Activated CD4-positive, alpha-beta memory T cell treated with anti-CD3 and anti-CD28 coated beads for 36 hours (primary cell): ENCODE data around the gene KMT5C. TPM values are rescaled to one million over a fixed set of nuclear protein-coding genes. Genes with fewer than 3 reads are reported as not detected.

Experiments used
- CTCF ChIA-PET: fragments of 350-600 bp; sonication (Branson Sonifier 250); formaldehyde crosslinking; loops from one replicate; lab custom pipeline; 2021; ENCODE audit warnings: antibody characterized with exemption, inconsistent platforms; lab: Charles Lee
- POLR2A ChIA-PET: fragments of 350-600 bp; sonication (Branson Sonifier 250); formaldehyde crosslinking; loops from one replicate; lab custom pipeline; 2021; ENCODE audit warnings: antibody characterized with exemption; lab: Charles Lee
- DNase-seq: peaks from one replicate; pipeline ENCODE4 v3.0.0-alpha.2; 2020
- H3K27ac Mint-ChIP-seq: one replicate; pipeline ENCODE4 v1.8.0; 2021; ENCODE audit warnings: mixed read lengths
- H3K27me3 Mint-ChIP-seq: one replicate; pipeline ENCODE4 v1.8.0; 2021; ENCODE audit warnings: mixed read lengths
- H3K36me3 Mint-ChIP-seq: one replicate; pipeline ENCODE4 v1.8.0; 2021; ENCODE audit warnings: mixed read lengths
- H3K4me1 Mint-ChIP-seq: one replicate; pipeline ENCODE4 v1.8.0; 2021; ENCODE audit warnings: low read depth, mixed read lengths
- H3K4me3 Mint-ChIP-seq: one replicate; pipeline ENCODE4 v1.8.0; 2021; ENCODE audit warnings: mild to moderate bottlenecking, mixed read lengths
- H3K9me3 Mint-ChIP-seq: one replicate; pipeline ENCODE4 v1.8.0; 2021; ENCODE audit warnings: mixed read lengths
- intact Hi-C: fragments of 100-400 bp; cut with micrococcal nuclease; formaldehyde crosslinking; loops from one replicate; pipeline ENCODE4 v1.15.1; 2023
- total RNA-seq, 2 experiments: library from RNA; stranded (reverse); gene quantifications; one replicate each; pipeline ENCODE4 v1.2.3, GENCODE V29; 2021

KMT5C gene
- 10 to 100 TPM; 34.2 to 35.2 TPM for total RNA-seq

DNA sequence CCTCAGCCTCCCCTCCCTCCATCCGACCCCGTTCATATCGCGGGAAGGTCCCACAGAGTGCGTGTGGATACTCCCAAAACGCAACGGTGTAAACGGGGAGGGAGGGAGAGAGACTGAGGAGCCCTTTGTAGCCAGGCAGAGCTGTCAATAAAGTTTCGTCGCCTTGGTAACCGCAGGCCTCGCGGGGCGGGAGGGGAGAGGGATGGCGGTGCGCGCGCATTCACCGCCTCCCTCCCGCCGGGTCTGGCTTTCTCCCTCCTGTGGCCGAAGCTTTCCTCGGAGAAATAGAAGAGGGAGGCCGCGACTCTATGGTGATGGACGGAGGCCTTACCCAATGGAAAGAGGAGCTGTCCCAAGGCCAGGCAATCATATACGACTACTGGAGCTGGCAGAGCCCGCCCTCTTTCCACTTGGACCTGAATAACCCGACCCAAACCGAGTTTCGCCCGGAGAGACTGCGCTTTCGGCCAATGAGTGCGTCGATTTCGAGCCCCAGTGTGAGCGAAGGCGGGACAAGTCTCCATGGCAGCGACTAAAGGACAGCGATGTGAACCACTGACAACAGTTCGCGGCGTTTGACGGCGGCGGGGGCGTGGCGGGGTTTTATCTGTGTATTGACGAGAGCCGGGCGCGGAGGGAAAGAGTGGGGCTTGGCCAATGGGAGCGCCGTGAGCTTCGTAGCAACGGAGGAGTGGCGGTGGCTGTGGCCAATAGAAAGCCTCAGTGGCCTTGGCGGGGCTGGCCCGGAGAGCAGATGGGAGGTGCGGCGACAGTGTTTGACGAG, at the start of gene KMT5C:
Gene KMT5C (plus strand): TSS at position 772 of the 784 bp plus-strand sequence. CDS start 2,061 bp downstream, outside the sequence.
- Mint-ChIP-seq H3K4me3 (peak within 1 kb of the TSS; percentile 87), H3K9me3 (no peaks in the 10 kb centered on the region), H3K4me1 (peaks cover 13% of the 10 kb centered on the region), H3K36me3 (peaks cover 4% of the 10 kb centered on the region), H3K27ac (peak within 1 kb of the TSS; percentile 95), H3K27me3 (peaks cover 6% of the 10 kb centered on the region)
- ChIA-PET POLR2A (interaction anchor here (0.6 to 2.0 kb wide), 23 partner anchors 8 to 891 kb away, joined by 3 to 38 read pairs (median 3); partner anchors contain the start of genes FIZ1, HSPBP1, ISOC2 and LENG8), CTCF (interaction anchor here (0.6 to 2.1 kb wide), 14 partner anchors 10 to 294 kb away, joined by 3 to 30 read pairs (median 4); partner anchors contain the start of genes TMEM238, UBE2S and ZNF784)
- DNase-seq = peak; percentile 100
- intact Hi-C loops = loop anchor here (1.0 to 2.0 kb wide), 8 partner anchors 36 to 875 kb away; partner anchors contain the start of genes FIZ1, HSPBP1, ISOC2 and PPP6R1

DNA sequence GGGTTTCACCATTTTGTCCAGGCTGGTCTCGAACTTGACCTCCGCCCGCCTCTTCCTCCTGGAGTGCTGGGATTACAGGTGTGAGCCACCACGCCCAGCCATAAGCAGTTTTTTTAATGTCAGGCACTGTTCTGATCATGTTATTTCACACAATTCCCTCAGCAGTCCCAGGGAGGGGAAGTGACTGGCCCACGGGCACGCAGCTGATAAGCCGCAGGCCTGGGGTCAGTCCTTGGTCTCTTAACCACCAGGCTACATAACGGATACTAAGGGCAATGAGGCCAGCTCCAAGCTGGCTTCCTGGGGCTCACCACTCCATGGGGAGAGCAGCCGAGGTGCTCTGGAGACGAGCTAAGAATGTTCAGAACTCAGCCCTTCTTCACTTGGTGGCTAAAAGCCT, 42.4 kb upstream of the KMT5C start:
- DNase-seq = no peak
- ChIA-PET CTCF (no interaction called here), POLR2A (no interaction called here)
- intact Hi-C loops = no loop called here
- Mint-ChIP-seq H3K27me3 (no peaks in the 10 kb centered on the region), H3K27ac (no peak overlapping the region), H3K36me3 (no peaks in the 10 kb centered on the region), H3K4me1 (no peaks in the 10 kb centered on the region), H3K9me3 (no peaks in the 10 kb centered on the region), H3K4me3 (no peak overlapping the region)

DNA sequence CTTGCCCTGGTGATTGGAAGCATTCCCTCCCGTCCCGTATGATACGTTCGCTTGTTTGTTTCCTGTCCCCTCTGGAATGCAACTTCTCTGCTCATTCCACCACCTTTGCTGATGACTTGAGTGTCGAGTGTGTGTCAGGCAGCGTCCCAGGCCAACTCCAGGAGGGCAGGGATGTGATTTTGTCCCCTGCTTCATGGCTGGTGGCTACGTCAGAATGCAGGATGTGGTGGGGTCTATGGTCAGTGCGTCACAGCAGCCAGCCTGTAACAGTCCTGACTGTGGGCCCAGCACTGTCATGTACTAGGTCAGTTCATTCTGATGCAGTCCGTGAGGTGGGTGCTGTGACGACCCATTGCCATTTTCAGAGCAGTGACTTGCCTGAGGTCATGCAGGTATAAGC, 39.7 kb upstream of the KMT5C start:
- no peak overlapping the region for H3K4me3 Mint-ChIP-seq
- H3K4me1 Mint-ChIP-seq = no peaks in the 10 kb centered on the region
- no peaks in the 10 kb centered on the region for H3K36me3 Mint-ChIP-seq
- H3K27me3 Mint-ChIP-seq = no peaks in the 10 kb centered on the region
- ChIA-PET POLR2A (no interaction called here), CTCF (no interaction called here)
- DNase-seq = no peak
- intact Hi-C loops = no loop called here
- no peaks in the 10 kb centered on the region for H3K9me3 Mint-ChIP-seq
- no peak overlapping the region for H3K27ac Mint-ChIP-seq

DNA sequence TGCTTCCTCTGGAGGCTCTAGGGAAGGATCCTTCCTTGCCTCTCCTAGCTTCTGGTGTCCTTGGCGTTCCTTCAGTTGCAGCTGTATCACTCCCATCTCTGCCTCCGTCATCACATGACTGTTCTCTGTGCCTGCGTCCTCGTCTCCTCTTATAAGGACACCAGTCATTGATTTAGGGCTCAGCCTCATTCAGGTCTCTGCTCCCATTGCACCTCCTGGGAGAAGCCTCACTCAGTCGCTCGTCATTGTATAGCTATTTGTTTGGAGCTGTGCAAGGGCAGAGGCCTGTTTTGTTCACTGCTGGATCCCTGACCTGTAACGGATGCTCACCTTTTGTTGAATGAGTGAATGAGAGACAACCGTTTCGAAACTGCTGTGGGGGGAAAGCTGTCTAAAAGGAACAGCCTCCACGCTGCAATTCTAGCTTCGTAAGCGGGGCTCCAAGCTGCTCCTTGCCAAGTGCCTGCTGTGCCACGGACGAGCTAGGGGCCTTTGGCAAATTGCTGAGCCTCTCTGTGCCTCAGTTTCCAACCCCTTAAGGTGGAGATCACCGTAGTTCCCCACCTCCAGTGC, 38.7 kb upstream of the KMT5C start:
- ChIA-PET CTCF (interaction anchor here (0.6 to 3.6 kb wide), 42 partner anchors 9 to 1247 kb away, joined by 3 to 43 read pairs (median 5); partner anchors contain the start of genes HSPBP1, ISOC2, KMT5C and PPP1R12C), POLR2A (interaction anchor here (0.5 to 2.9 kb wide), 7 partner anchors 13 to 106 kb away, joined by 3 to 17 read pairs (median 3); partner anchors contain the start of genes TMEM238 and UBE2S)
- intact Hi-C loops = no loop called here
- Mint-ChIP-seq H3K27ac (no peak overlapping the region), H3K27me3 (no peaks in the 10 kb centered on the region), H3K9me3 (no peaks in the 10 kb centered on the region), H3K4me3 (peak overlapping the region; percentile 72), H3K36me3 (peaks cover 2% of the 10 kb centered on the region), H3K4me1 (no peaks in the 10 kb centered on the region)
- DNase-seq = no peak

DNA sequence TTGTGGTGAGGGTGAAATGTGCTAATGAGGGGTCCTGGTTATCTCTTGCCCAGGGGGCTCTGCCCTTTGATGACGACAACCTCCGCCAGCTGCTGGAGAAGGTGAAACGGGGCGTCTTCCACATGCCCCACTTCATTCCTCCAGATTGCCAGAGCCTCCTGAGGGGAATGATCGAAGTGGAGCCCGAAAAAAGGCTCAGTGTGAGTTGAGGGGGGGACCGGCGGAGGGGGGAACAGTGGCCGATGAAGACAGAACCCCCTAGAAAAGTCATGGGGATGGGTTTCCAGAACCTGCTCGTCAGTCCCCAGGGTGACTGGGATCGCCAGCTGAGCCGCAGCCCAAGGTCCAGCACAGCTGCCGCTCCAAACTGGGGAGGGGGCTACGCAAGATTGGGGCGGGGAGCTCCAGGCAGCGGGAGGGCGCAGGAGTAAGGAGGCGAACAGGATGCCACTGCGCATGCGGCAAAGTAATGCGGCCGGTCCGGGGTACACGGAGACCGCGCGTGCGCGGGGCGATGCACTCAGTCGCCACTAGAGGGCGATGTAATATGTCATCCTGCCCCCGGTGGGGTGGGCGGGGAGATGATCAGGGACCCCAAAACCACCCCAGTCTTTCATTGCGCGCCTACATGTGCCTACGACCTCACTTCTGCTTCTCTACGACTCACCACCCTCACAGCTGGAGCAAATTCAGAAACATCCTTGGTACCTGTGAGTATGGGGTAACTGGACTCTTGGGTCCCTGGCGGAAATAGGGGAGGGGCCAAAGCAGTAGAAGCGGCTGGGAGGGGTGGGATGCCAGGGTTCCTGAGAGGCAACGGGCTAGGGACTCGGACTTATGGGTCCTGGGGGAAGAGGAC, 38.0 kb upstream of the KMT5C start:
- Mint-ChIP-seq H3K36me3 (peaks cover 2% of the 10 kb centered on the region), H3K27me3 (no peaks in the 10 kb centered on the region), H3K27ac (peak overlapping the region; percentile 56), H3K4me1 (no peaks in the 10 kb centered on the region), H3K9me3 (no peaks in the 10 kb centered on the region), H3K4me3 (peak overlapping the region; percentile 72)
- intact Hi-C loops = loop anchor here (1.0 to 2.0 kb wide), 2 partner anchors 37 to 84 kb away; partner anchors contain the start of genes KMT5C and RPL28
- ChIA-PET POLR2A (interaction anchor here (0.5 to 2.9 kb wide), 7 partner anchors 14 to 106 kb away, joined by 3 to 17 read pairs (median 3); partner anchors contain the start of genes TMEM238 and UBE2S), CTCF (interaction anchor here (0.6 to 3.6 kb wide), 47 partner anchors 10 to 1247 kb away, joined by 3 to 43 read pairs (median 4); partner anchors contain the start of genes HSPBP1, ISOC2, KMT5C and PPP1R12C)
- DNase-seq = peak; percentile 95

DNA sequence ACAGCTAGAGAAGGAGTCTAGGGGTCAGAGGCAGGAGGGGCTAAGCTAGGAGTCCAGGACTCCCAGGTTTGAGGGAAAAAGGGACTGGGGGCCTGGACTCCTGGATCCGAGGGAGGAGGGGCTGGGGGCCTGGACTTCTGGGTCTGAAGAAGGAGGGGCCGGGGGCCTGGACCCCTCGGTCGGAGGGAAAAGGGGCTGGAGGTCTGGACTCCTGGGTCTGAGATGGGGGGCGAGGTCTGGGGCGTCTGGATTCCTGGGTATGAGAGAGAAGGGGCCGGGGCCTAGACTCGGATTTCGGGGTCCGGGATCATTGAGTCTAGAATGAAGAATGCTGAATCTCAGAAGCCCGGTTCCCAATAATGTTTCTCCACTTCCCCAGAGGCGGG, 37.4 kb upstream of the KMT5C start:
- Mint-ChIP-seq H3K27me3 (no peaks in the 10 kb centered on the region), H3K9me3 (no peaks in the 10 kb centered on the region), H3K4me1 (no peaks in the 10 kb centered on the region), H3K36me3 (peaks cover 2% of the 10 kb centered on the region), H3K4me3 (peak overlapping the region; percentile 72), H3K27ac (peak overlapping the region; percentile 56)
- ChIA-PET CTCF (interaction anchor here (0.8 to 3.6 kb wide), 27 partner anchors 10 to 331 kb away, joined by 3 to 43 read pairs (median 5); partner anchors contain the start of genes ISOC2, KMT5C, PPP6R1 and TMEM150B), POLR2A (interaction anchor here (1.1 to 2.9 kb wide), 3 partner anchors 37 to 105 kb away, joined by 3 to 17 read pairs (median 10); partner anchors contain the start of genes TMEM238 and UBE2S)
- DNase-seq = no peak
- intact Hi-C loops = loop anchor here (1.0 to 2.0 kb wide), 2 partner anchors 36 to 83 kb away; partner anchors contain the start of genes KMT5C and RPL28

DNA sequence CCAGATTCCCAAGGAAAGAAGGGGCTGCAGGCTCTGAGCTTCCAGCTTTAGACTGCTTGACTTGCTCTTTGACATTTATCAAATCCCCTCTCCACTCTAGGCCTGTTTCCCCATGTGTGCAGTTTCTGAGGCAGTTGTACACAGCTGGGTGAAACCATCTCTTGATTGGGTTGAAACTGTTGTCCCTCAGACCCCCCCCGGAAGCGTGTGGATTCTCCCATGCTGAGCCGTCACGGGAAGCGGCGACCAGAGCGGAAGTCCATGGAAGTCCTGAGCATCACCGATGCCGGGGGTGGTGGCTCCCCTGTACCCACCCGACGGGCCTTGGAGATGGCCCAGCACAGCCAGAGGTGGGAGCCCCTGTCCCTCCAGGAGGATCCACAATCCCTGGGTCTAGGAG, 36.2 kb upstream of the KMT5C start:
- ChIA-PET POLR2A (interaction anchor here (0.6 to 2.9 kb wide), 2 partner anchors 58 to 104 kb away, joined by 3 to 10 read pairs; partner anchors contain the start of gene UBE2S), CTCF (interaction anchor here (0.6 to 3.6 kb wide), 11 partner anchors 9 to 330 kb away, joined by 3 to 43 read pairs (median 7); partner anchors contain the start of genes KMT5C and TMEM238)
- intact Hi-C loops = loop anchor here (2.0 kb wide), 1 partner anchor 35 kb away; the partner anchor contains the start of gene KMT5C
- Mint-ChIP-seq H3K27ac (no peak overlapping the region), H3K9me3 (no peaks in the 10 kb centered on the region), H3K4me1 (no peaks in the 10 kb centered on the region), H3K4me3 (no peak overlapping the region), H3K36me3 (peaks cover 2% of the 10 kb centered on the region), H3K27me3 (no peaks in the 10 kb centered on the region)
- no peak for DNase-seq

DNA sequence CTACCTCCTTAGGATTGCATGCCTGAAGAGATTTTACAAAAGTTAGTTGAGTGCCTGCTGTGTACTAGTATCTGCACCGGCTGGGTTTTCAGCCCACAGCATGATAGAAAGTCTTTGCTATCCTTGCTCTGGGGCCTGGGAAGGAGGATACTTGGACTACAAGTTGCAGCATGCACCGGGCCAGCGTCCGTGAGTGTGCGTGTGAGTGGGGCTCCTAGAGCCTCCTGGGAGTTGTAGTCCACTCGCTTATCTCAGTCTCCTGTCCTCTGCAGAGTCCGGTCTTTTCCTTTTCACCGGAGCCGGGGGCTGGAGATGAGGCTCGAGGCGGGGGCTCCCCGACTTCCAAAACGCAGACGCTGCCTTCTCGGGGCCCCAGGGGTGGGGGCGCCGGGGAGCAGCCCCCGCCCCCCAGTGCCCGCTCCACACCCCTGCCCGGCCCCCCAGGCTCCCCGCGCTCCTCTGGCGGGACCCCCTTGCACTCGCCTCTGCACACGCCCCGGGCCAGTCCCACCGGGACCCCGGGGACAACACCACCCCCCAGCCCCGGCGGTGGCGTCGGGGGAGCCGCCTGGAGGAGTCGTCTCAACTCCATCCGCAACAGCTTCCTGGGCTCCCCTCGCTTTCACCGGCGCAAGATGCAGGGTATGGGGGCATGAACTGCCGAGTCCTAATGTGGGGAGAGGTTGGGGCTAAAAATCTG, 35.2 kb upstream of the KMT5C start:
- no peak overlapping the region for H3K4me3 Mint-ChIP-seq
- no peaks in the 10 kb centered on the region for H3K9me3 Mint-ChIP-seq
- CTCF ChIA-PET = no interaction called here
- peaks cover 2% of the 10 kb centered on the region for H3K36me3 Mint-ChIP-seq
- no peak overlapping the region for H3K27ac Mint-ChIP-seq
- POLR2A ChIA-PET = no interaction called here
- peak; percentile 59 for DNase-seq
- no peaks in the 10 kb centered on the region for H3K27me3 Mint-ChIP-seq
- intact Hi-C loops = no loop called here
- H3K4me1 Mint-ChIP-seq = no peaks in the 10 kb centered on the region

DNA sequence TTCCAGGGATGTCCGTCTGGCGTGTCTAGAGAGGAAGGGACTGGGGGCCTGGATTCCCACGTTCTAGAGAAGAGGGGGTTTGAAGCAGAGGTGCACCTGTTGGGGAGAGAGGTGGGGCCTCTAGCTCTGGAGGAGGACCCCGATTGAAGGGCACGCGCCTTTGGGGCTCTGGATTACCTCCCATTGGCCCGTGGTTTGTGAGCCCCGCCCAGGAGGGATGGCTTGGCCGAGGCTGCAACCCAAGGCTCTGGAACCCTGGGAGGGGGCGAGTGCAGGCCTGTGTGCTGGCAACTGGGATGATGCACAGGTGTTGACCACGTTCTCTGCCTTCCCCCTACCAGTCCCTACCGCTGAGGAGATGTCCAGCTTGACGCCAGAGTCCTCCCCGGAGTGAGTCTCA, 34.7 kb upstream of the KMT5C start:
- Mint-ChIP-seq H3K4me1 (no peaks in the 10 kb centered on the region), H3K27me3 (no peaks in the 10 kb centered on the region), H3K27ac (no peak overlapping the region), H3K4me3 (no peak overlapping the region), H3K36me3 (peaks cover 2% of the 10 kb centered on the region), H3K9me3 (no peaks in the 10 kb centered on the region)
- no peak for DNase-seq
- intact Hi-C loops = no loop called here
- ChIA-PET CTCF (no interaction called here), POLR2A (no interaction called here)

DNA sequence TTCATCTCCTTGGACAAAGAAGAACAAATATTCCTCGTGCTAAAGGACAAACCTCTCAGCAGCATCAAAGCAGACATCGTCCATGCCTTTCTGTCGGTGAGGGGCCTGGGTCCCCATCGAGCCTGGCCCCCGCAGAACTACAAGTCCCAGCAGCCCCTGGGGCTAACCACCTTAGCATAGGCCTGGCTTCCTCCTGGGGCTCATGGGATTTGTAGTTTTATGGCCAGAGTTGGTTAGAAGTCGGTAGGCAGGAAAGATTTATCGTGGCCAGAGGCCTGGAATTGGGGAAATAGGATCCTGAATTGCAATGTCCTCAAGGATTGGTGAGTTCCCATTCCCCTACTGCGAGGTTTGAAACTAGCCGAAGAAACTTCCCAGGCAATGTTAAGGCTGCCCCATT, 34.2 kb upstream of the KMT5C start:
- CTCF ChIA-PET = interaction anchor here (1.1 to 1.6 kb wide), 3 partner anchors 13 to 199 kb away, joined by 3 to 6 read pairs (median 4); partner anchors contain the start of gene TMEM238
- Mint-ChIP-seq H3K4me3 (no peak overlapping the region), H3K4me1 (no peaks in the 10 kb centered on the region), H3K27me3 (no peaks in the 10 kb centered on the region), H3K36me3 (peaks cover 2% of the 10 kb centered on the region), H3K9me3 (no peaks in the 10 kb centered on the region), H3K27ac (no peak overlapping the region)
- intact Hi-C loops = no loop called here
- peak; percentile 56 for DNase-seq
- POLR2A ChIA-PET = interaction anchor here (1.0 kb wide), 1 partner anchor 34 kb away, joined by 3 read pairs; the partner anchor contains the start of gene KMT5C
